Measurements from ENCODE around the gene TNFSF10.

TNFSF10 gene

GRCh38 chr3:172456404-172456803 lies 66.8 kb downstream of the TNFSF10 start:
- intact Hi-C loops (cut with DNase I; ENCODE audit: low total_unique reads), result no loop called here
- Histone ChIP-seq H3K36me3 (no peaks in the 10 kb centered on the region), H3K27ac (no peak overlapping the region), H3K4me3 (no peak overlapping the region), H3K4me1 (peaks cover 0 to 1% (median 0%) of the 10 kb centered on the region in 4 donors), H3K27me3 (no peaks in the 10 kb centered on the region), H3K9me3 (no peaks in the 10 kb centered on the region)
- TF ChIP-seq CTCF (IDR thresholded peaks at IDR 0.05), result no peak
- DNase-seq, result no peak

Data from tibial artery (tissue), 4 donors.